HepG2 (cell line): ENCODE measurements around the gene MYO5A. TPM values are rescaled to one million over a fixed set of nuclear protein-coding genes. Genes with fewer than 3 reads are reported as not detected.

Experiments used
- ATAC-seq: fragments of 200-7000 bp; cut with Tn5 transposase; 3 replicates; pipeline ENCODE4 v1.9.1; 2020; ENCODE audit warnings: mild to moderate bottlenecking, moderate library complexity
- BruUV-seq: library from RNA; stranded (reverse); fragments of 400-500 nt; replicated peaks from 2 replicates; lab custom pipeline; 2021; lab: Mats Ljungman, UMichigan
- CTCF ChIA-PET: fragments of 300-600 bp; formaldehyde crosslinking; extraction: SDS; loops from one replicate; lab custom pipeline; 2021; ENCODE audit warnings: low total read pairs, inconsistent platforms, low intra/inter-chr PET ratio; lab: Yijun Ruan, JAX
- POLR2A ChIA-PET: fragments of 350-600 bp; sonication (Branson Sonifier 250); formaldehyde crosslinking; loops from one replicate; lab custom pipeline; 2020; ENCODE audit warnings: antibody characterized with exemption, inconsistent platforms; lab: Yijun Ruan, JAX
- DNase-seq: peaks from one replicate; pipeline ENCODE4 v3.0.0-alpha.2; 2015; ENCODE audit warnings: low spot score
- FAIRE-seq: peaks from 3 replicates; lab custom pipeline; 2011; peaks lifted over from hg19 to GRCh38; lab: Jason Lieb, UNC
- H2AFZ ChIP-seq: one replicate; pipeline ENCODE4 v1.6.1; 2011; ENCODE audit warnings: low read length, inconsistent platforms
- H3K27ac ChIP-seq: fragments of 300-600 bp; 3 replicates; pipeline ENCODE4 v1.8.0; 2011; ENCODE audit warnings: mixed run types, mild to moderate bottlenecking, mixed read lengths, low read length, inconsistent platforms; ENCODE audit not compliant: insufficient read depth; ENCODE audit errors: extremely low read length
- H3K27me3 ChIP-seq, 2 experiments: fragments of 200-600 bp in 1 of 2; 2 replicates in 1 of 2; 3 replicates in 1 of 2; pipeline versions ENCODE4 v1.6.0 to v1.8.0; 2011; ENCODE audit warnings: low read length in 2 of 2, mild to moderate bottlenecking in 2 of 2, moderate library complexity in 2 of 2, inconsistent platforms in 1 of 2; ENCODE audit not compliant: insufficient read depth in 2 of 2, control insufficient read depth in 1 of 2
- H3K36me3 ChIP-seq, 2 experiments: fragments of 200-600 bp in 1 of 2; replicated peaks in 1 of 2; 2 replicates in 1 of 2; 3 replicates in 1 of 2; pipeline versions ENCODE4 v1.5.1 to v1.8.0; 2011; ENCODE audit warnings: low read length in 2 of 2, inconsistent platforms in 1 of 2; ENCODE audit not compliant: insufficient read depth in 2 of 2, control insufficient read depth in 1 of 2
- H3K4me1 ChIP-seq: 2 replicates; pipeline ENCODE4 v1.5.1; 2012; ENCODE audit warnings: low read length, inconsistent platforms; ENCODE audit not compliant: insufficient read depth
- H3K4me2 ChIP-seq: 2 replicates; pipeline ENCODE4 v1.6.0; 2011; ENCODE audit warnings: low read depth, low read length, inconsistent platforms
- H3K4me3 ChIP-seq, 3 experiments: fragments of 200-600 bp in 1 of 3; sonication (generic), shearing (Covaris generic) in 1 of 3; replicated peaks in 1 of 3; 2 replicates each; pipeline ENCODE4 v1.5.1; 2011 to 2016; ENCODE audit warnings: low read length in 3 of 3, inconsistent platforms in 2 of 3, low read depth in 2 of 3, mild to moderate bottlenecking in 2 of 3, control low read depth in 1 of 3, mixed read lengths in 1 of 3; ENCODE audit not compliant: insufficient read depth in 1 of 3
- H3K79me2 ChIP-seq: one replicate; pipeline ENCODE4 v1.6.1; 2011; ENCODE audit warnings: low read length, inconsistent platforms; ENCODE audit not compliant: insufficient read depth
- H3K9ac ChIP-seq: 2 replicates; pipeline ENCODE4 v1.6.0; 2011; ENCODE audit warnings: mild to moderate bottlenecking, low read depth, low read length, inconsistent platforms; ENCODE audit not compliant: insufficient read depth
- H3K9me3 ChIP-seq: 2 replicates; pipeline ENCODE4 v1.5.1; 2012; ENCODE audit warnings: mild to moderate bottlenecking, low read length
- H4K20me1 ChIP-seq: 2 replicates; pipeline ENCODE4 v1.6.0; 2011; ENCODE audit warnings: inconsistent platforms, mild to moderate bottlenecking, low read length, moderate library complexity; ENCODE audit not compliant: insufficient read depth
- ATAD3A ChIP-seq: sonication (generic); formaldehyde crosslinking; IDR thresholded peaks from 2 replicates; pipeline ENCODE4 v1.4.0; 2020; ENCODE audit warnings: missing genetic modification reagents
- EHMT2 ChIP-seq: fragments of 200-600 bp; sonication (generic); IDR thresholded peaks from 2 replicates; pipeline ENCODE4 v1.7.0; 2017; ENCODE audit warnings: antibody characterized with exemption, low read depth, low read length, borderline replicate concordance
- HCFC1 ChIP-seq: fragments of 150-350 bp; IDR thresholded peaks from 2 replicates; pipeline ENCODE4 v1.6.1; 2014; ENCODE audit warnings: low read depth, low read length
- KLF13 ChIP-seq: sonication (generic); formaldehyde crosslinking; IDR thresholded peaks from 2 replicates; pipeline ENCODE4 v1.4.0; 2020; ENCODE audit warnings: mild to moderate bottlenecking, missing genetic modification reagents
- MATR3 ChIP-seq: sonication (generic); formaldehyde crosslinking; IDR thresholded peaks from 2 replicates; pipeline ENCODE4 v1.4.0; 2020; ENCODE audit warnings: missing genetic modification reagents
- NR3C1 ChIP-seq: sonication (generic); formaldehyde crosslinking; IDR thresholded peaks from 2 replicates; pipeline ENCODE4 v1.4.0; 2020; ENCODE audit warnings: missing genetic modification reagents
- RELA ChIP-seq: sonication (generic); formaldehyde crosslinking; IDR thresholded peaks from 2 replicates; pipeline ENCODE4 v1.4.0; 2020; ENCODE audit warnings: missing genetic modification reagents
- SPEN ChIP-seq: sonication (generic); formaldehyde crosslinking; IDR thresholded peaks from 2 replicates; pipeline ENCODE4 v1.5.1; 2020; ENCODE audit warnings: low read depth, mild to moderate bottlenecking, missing genetic modification reagents
- SRSF9 ChIP-seq: fragments of 200-400 bp; formaldehyde crosslinking; IDR thresholded peaks from 2 replicates; pipeline ENCODE4 v1.6.1; 2018; ENCODE audit warnings: borderline replicate concordance, mild to moderate bottlenecking, low read depth, low read length; ENCODE audit not compliant: insufficient read depth, poor library complexity, severe bottlenecking
- TBX2 ChIP-seq: sonication (generic); formaldehyde crosslinking; IDR thresholded peaks from 2 replicates; pipeline ENCODE4 v1.5.0; 2020; ENCODE audit warnings: missing genetic modification reagents, mild to moderate bottlenecking, borderline replicate concordance
- WGBS: methylation state at CpG from one replicate; pipeline ENCODE4 v1.1.6; 2017; ENCODE audit warnings: low lambda C conversion rate; 5-methylcytosine and 5-hydroxymethylcytosine counted together
- in situ Hi-C: cut with HindIII; loops from 2 replicates; pipeline ENCODE4 v1.10.0; 2017; ENCODE audit warnings: low pct_unique_long_range_greater_than_20kb; ENCODE audit not compliant: extremely low pct_ligation_motif_present
- intact Hi-C: fragments of 100-400 bp; cut with micrococcal nuclease; formaldehyde crosslinking; loops from one replicate; pipeline ENCODE4 v1.10.0; 2022; ENCODE audit not compliant: unreplicated experiment
- polyA plus RNA-seq, 8 experiments: library from polyadenylated mRNA; depleted of rRNA in 3 of 8; stranded (reverse) in 7 of 8; unstranded in 1 of 8; fragments of >200 nt; fragmentation: Illumina TruSeq in 4 of 8; extraction: Trizol in 4 of 8; gene quantifications; 2 replicates each; pipeline versions ENCODE4 v1.2.1 to v1.2.3, GENCODE V29; 2011 to 2016; ENCODE audit warnings: low read depth in 4 of 8, missing spikeins in 1 of 8, mixed read lengths in 1 of 8; ENCODE audit not compliant: insufficient read depth in 1 of 8
- total RNA-seq, 5 experiments: library from RNA; depleted of rRNA; stranded (reverse); fragments of >200 nt; fragmentation: Illumina TruSeq; extraction: Trizol; gene quantifications; 2 replicates each; pipeline ENCODE4 v1.2.3, GENCODE V29; 2016; ENCODE audit warnings: low read depth in 1 of 5
- TF ChIP-seq, protein P1 (sequence below): sonication (generic); formaldehyde crosslinking; IDR thresholded peaks from 2 replicates; pipeline ENCODE4 v1.4.0; 2020; ENCODE audit warnings: missing genetic modification reagents, borderline replicate concordance
- TF ChIP-seq, protein P2 (sequence below): sonication (generic); formaldehyde crosslinking; IDR thresholded peaks from 2 replicates; pipeline ENCODE4 v1.4.0; 2020; ENCODE audit warnings: missing genetic modification reagents
- TF ChIP-seq, protein P3 (sequence below): sonication (generic); formaldehyde crosslinking; IDR thresholded peaks from 2 replicates; pipeline ENCODE4 v1.9.0; 2021; ENCODE audit warnings: missing genetic modification reagents, mild to moderate bottlenecking, borderline replicate concordance
- TF ChIP-seq, protein P4 (sequence below): sonication (generic); formaldehyde crosslinking; IDR thresholded peaks from 2 replicates; pipeline ENCODE4 v1.4.0; 2020; ENCODE audit warnings: low read depth, mild to moderate bottlenecking, missing genetic modification reagents

MYO5A gene
- total and polyA plus RNA-seq, 2 of the 13 experiments (the other 11 are each of a cell fraction or from before 2014, with no cell fraction given): 2.8 to 4.8 TPM

DNA sequence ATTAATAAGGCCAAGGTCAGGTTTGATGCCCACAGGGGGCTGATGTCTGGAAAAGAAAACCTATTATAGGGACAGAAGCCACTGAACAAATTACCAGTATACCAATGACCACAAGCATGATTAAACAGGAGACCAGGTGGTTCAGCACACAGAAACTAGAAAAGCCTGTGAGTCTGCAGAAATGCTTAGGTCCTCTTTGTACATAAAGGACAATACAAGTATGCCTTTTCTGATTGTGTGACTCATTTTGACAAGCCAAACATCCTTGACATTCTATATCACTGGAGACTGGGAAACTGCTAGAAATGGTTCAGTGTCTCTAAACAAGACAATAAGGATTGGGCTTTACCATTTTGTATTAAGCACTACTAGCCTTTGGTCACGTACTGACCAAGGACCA is 119.9 kb downstream of the MYO5A start:
- Histone ChIP-seq H3K9me3 (no peaks in the 10 kb centered on the region), H3K27me3 (no peaks in the 10 kb centered on the region), H3K79me2 (no peaks in the 10 kb centered on the region), H3K4me1 (no peaks in the 10 kb centered on the region), H3K4me2 (no peak overlapping the region), H3K27ac (no peak overlapping the region), H3K9ac (no peak overlapping the region), H3K36me3 (no peaks in the 10 kb centered on the region), H2AFZ (no peak overlapping the region), H4K20me1 (no peaks in the 10 kb centered on the region), H3K4me3 (no peak overlapping the region)
- no TSS peak for BruUV-seq
- intact Hi-C loops (no loop called here), in situ Hi-C loops (no loop called here)
- no peak for ATAC-seq
- TF ChIP-seq ATAD3A (CRISPR knock-in tag) (no peak), SRSF9 (no peak), EHMT2 (no peak), HCFC1 (no peak), SPEN (no peak), NR3C1 (CRISPR knock-in tag) (no peak), TBX2 (CRISPR knock-in tag) (no peak), RELA (no peak), KLF13 (CRISPR knock-in tag) (no peak), MATR3 (no peak)
- TF ChIP-seq, protein P1, sequence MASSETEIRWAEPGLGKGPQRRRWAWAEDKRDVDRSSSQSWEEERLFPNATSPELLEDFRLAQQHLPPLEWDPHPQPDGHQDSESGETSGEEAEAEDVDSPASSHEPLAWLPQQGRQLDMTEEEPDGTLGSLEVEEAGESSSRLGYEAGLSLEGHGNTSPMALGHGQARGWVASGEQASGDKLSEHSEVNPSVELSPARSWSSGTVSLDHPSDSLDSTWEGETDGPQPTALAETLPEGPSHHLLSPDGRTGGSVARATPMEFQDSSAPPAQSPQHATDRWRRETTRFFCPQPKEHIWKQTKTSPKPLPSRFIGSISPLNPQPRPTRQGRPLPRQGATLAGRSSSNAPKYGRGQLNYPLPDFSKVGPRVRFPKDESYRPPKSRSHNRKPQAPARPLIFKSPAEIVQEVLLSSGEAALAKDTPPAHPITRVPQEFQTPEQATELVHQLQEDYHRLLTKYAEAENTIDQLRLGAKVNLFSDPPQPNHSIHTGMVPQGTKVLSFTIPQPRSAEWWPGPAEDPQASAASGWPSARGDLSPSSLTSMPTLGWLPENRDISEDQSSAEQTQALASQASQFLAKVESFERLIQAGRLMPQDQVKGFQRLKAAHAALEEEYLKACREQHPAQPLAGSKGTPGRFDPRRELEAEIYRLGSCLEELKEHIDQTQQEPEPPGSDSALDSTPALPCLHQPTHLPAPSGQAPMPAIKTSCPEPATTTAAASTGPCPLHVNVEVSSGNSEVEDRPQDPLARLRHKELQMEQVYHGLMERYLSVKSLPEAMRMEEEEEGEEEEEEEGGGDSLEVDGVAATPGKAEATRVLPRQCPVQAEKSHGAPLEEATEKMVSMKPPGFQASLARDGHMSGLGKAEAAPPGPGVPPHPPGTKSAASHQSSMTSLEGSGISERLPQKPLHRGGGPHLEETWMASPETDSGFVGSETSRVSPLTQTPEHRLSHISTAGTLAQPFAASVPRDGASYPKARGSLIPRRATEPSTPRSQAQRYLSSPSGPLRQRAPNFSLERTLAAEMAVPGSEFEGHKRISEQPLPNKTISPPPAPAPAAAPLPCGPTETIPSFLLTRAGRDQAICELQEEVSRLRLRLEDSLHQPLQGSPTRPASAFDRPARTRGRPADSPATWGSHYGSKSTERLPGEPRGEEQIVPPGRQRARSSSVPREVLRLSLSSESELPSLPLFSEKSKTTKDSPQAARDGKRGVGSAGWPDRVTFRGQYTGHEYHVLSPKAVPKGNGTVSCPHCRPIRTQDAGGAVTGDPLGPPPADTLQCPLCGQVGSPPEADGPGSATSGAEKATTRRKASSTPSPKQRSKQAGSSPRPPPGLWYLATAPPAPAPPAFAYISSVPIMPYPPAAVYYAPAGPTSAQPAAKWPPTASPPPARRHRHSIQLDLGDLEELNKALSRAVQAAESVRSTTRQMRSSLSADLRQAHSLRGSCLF (CRISPR knock-in tag): no peak
- TF ChIP-seq, protein P2, sequence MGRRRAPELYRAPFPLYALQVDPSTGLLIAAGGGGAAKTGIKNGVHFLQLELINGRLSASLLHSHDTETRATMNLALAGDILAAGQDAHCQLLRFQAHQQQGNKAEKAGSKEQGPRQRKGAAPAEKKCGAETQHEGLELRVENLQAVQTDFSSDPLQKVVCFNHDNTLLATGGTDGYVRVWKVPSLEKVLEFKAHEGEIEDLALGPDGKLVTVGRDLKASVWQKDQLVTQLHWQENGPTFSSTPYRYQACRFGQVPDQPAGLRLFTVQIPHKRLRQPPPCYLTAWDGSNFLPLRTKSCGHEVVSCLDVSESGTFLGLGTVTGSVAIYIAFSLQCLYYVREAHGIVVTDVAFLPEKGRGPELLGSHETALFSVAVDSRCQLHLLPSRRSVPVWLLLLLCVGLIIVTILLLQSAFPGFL: no peak
- TF ChIP-seq, protein P3, sequence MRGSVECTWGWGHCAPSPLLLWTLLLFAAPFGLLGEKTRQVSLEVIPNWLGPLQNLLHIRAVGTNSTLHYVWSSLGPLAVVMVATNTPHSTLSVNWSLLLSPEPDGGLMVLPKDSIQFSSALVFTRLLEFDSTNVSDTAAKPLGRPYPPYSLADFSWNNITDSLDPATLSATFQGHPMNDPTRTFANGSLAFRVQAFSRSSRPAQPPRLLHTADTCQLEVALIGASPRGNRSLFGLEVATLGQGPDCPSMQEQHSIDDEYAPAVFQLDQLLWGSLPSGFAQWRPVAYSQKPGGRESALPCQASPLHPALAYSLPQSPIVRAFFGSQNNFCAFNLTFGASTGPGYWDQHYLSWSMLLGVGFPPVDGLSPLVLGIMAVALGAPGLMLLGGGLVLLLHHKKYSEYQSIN: no peak
- TF ChIP-seq, protein P4, sequence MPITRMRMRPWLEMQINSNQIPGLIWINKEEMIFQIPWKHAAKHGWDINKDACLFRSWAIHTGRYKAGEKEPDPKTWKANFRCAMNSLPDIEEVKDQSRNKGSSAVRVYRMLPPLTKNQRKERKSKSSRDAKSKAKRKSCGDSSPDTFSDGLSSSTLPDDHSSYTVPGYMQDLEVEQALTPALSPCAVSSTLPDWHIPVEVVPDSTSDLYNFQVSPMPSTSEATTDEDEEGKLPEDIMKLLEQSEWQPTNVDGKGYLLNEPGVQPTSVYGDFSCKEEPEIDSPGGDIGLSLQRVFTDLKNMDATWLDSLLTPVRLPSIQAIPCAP (CRISPR knock-in tag): no peak
- ChIA-PET POLR2A (no interaction called here), CTCF (no interaction called here)
- WGBS: 100% methylated on average over 1 of the region's 1 CpG
- DNase-seq: peak; percentile 6
- FAIRE-seq: no peak
